ENCODE measurements around the gene MS4A8.

Gene MS4A8

GRCh38 chr11:60764879-60765278 lies 65.5 kb downstream of the MS4A8 start:
- DNase-seq (ENCODE audit: extremely low read depth, low read depth): no peak
- TF ChIP-seq, protein P1, sequence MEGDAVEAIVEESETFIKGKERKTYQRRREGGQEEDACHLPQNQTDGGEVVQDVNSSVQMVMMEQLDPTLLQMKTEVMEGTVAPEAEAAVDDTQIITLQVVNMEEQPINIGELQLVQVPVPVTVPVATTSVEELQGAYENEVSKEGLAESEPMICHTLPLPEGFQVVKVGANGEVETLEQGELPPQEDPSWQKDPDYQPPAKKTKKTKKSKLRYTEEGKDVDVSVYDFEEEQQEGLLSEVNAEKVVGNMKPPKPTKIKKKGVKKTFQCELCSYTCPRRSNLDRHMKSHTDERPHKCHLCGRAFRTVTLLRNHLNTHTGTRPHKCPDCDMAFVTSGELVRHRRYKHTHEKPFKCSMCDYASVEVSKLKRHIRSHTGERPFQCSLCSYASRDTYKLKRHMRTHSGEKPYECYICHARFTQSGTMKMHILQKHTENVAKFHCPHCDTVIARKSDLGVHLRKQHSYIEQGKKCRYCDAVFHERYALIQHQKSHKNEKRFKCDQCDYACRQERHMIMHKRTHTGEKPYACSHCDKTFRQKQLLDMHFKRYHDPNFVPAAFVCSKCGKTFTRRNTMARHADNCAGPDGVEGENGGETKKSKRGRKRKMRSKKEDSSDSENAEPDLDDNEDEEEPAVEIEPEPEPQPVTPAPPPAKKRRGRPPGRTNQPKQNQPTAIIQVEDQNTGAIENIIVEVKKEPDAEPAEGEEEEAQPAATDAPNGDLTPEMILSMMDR (IDR thresholded peaks at IDR 0.05; ENCODE audit: low read depth, low read length): no peak

DNA sequence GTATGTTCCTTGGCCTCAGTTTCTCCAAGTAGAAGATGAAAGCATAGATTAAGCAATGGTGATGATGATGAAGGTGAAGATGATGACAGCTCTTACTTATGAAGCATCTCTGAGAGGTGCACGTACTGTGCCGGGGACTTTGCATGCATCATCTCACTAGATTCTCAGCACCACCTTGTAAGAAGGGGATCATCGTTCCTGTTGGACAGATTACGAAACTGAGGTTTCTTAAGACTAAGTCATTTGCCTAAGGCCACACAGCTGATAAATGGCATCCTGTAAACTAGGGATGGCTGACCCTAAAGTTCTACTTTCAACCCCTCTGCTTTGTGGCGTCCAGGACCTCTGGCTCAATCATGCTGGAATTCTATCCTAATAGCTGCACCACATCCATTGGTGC lies 65.9 kb downstream of the MS4A8 start:
- no peak for DNase-seq (ENCODE audit: extremely low read depth, low read depth)
- TF ChIP-seq, protein P1 (IDR thresholded peaks at IDR 0.05; ENCODE audit: low read depth, low read length): no peak
